ENCODE measurements around the gene CWF19L2. TPM values are rescaled to one million over a fixed set of nuclear protein-coding genes. Genes with fewer than 3 reads are reported as not detected.
"Not testable (repeated sequence)": the region's sequence is repeated elsewhere in the genome, so short reads cannot be mapped to it uniquely, and the experiment has no call there.

CWF19L2 gene
- total RNA-seq, 1 donor from 2014 or later: 36.3 TPM

- no peak overlapping the region for H3K27ac Mint-ChIP-seq
Measured at GRCh38 chr11:107405260-107405659, 52.4 kb downstream of the CWF19L2 start.

DNA sequence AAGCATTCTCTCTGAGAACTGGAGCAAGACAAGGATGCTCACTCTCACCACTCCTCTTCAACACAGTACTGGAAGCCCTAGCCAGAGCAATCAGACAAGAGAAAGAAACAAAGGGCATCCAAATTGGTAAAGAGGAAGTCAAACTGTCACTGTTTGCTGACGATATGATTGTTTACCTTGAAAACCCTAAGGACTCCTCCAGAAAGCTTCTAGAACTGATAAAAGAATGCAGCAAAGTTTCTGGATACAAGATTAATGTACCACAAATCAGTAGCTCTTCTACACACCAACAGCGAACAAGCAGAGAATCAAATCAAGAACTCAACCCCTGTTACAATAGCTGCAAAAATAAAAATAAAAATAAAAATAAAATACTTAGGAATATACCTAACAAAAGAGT lies 56.5 kb downstream of the CWF19L2 start:
- not testable (repeated sequence) for H3K9me3 Mint-ChIP-seq; H2AFZ ChIP-seq (replicated peaks)
- H3K36me3 Mint-ChIP-seq: peaks cover 43% of the 10 kb centered on the region

More at GRCh38 chr11:107405260-107405659, 52.4 kb downstream of the CWF19L2 start:
- H3K36me3 Mint-ChIP-seq: peaks cover 19% of the 10 kb centered on the region
- H3K4me1 ChIP-seq: no peaks in the 10 kb centered on the region
- no peak overlapping the region for H3K4me3 ChIP-seq
- H3K9ac ChIP-seq: no peak overlapping the region
- H3K27me3 ChIP-seq: no peaks in the 10 kb centered on the region
- no peak for DNase-seq (ENCODE audit: low spot score)
- no peaks in the 10 kb centered on the region for H3K36me3 ChIP-seq
- peaks cover 5% of the 10 kb centered on the region for H3K9me3 Mint-ChIP-seq
- H3K79me2 ChIP-seq (ENCODE audit: low read depth): peaks cover 6% of the 10 kb centered on the region
- no peaks in the 10 kb centered on the region for H3F3A ChIP-seq (ENCODE audit: low read depth)
- no peak overlapping the region for H3K4me3 Mint-ChIP-seq
- no peak overlapping the region for H3K4me2 ChIP-seq
- H4K20me1 ChIP-seq (ENCODE audit: low read depth): no peaks in the 10 kb centered on the region
- H3K4me1 Mint-ChIP-seq: no peaks in the 10 kb centered on the region
- no peak for TF ChIP-seq EZH2 (IDR thresholded peaks at IDR 0.05)
- no peak for TF ChIP-seq CTCF (IDR thresholded peaks at IDR 0.05)
- no peak for TF ChIP-seq EZH2phosphoT487 (IDR thresholded peaks at IDR 0.05)
- no peaks in the 10 kb centered on the region for H3K27me3 Mint-ChIP-seq (ENCODE audit: insufficient read depth, low read depth)
- no peaks in the 10 kb centered on the region for H3K9me3 ChIP-seq (ENCODE audit: low read depth)
- H2AFZ ChIP-seq (replicated peaks): no peak overlapping the region
- no peak overlapping the region for H3K27ac ChIP-seq

GRCh38 chr11:107397357-107397756 lies 60.3 kb downstream of the CWF19L2 start:
- peaks cover 9% of the 10 kb centered on the region for H3K4me1 ChIP-seq
- no peak overlapping the region for H3K4me3 Mint-ChIP-seq
- no peaks in the 10 kb centered on the region for H4K20me1 ChIP-seq (ENCODE audit: low read depth)
- H2AFZ ChIP-seq (replicated peaks): no peak overlapping the region
- H3K9ac ChIP-seq: no peak overlapping the region
- peaks cover 10% of the 10 kb centered on the region for H3K9me3 Mint-ChIP-seq
- peak; percentile 42 for DNase-seq (ENCODE audit: low spot score)
- no peaks in the 10 kb centered on the region for H3K27me3 Mint-ChIP-seq (ENCODE audit: insufficient read depth, low read depth)
- H3K4me2 ChIP-seq: peak overlapping the region; percentile 42
- H3F3A ChIP-seq (ENCODE audit: low read depth): no peaks in the 10 kb centered on the region
- peak overlapping the region; percentile 31 for H3K27ac ChIP-seq
- H3K36me3 Mint-ChIP-seq: peaks cover 39% of the 10 kb centered on the region
- peaks cover 6% of the 10 kb centered on the region for H3K79me2 ChIP-seq (ENCODE audit: low read depth)
- peak overlapping the region; percentile 68 for H3K27ac Mint-ChIP-seq
- H3K4me1 Mint-ChIP-seq: peaks cover 3% of the 10 kb centered on the region
- no peak for TF ChIP-seq CTCF (IDR thresholded peaks at IDR 0.05)
- TF ChIP-seq EZH2 (IDR thresholded peaks at IDR 0.05): no peak
- no peak for TF ChIP-seq EZH2phosphoT487 (IDR thresholded peaks at IDR 0.05)
- no peak overlapping the region for H3K4me3 ChIP-seq
- no peaks in the 10 kb centered on the region for H3K27me3 ChIP-seq
- H3K36me3 ChIP-seq: no peaks in the 10 kb centered on the region
- H3K9me3 ChIP-seq (ENCODE audit: low read depth): no peaks in the 10 kb centered on the region

More for the DNA sequence above, 56.5 kb downstream of the CWF19L2 start:
- not testable (repeated sequence) for H3K9me3 ChIP-seq (ENCODE audit: low read depth); H3K4me1 Mint-ChIP-seq; H3K4me3 Mint-ChIP-seq; H3K27me3 ChIP-seq; H3K27ac Mint-ChIP-seq; H3K27me3 Mint-ChIP-seq (ENCODE audit: insufficient read depth, low read depth); H3K9ac ChIP-seq; H3K4me2 ChIP-seq; H3K27ac ChIP-seq; H4K20me1 ChIP-seq (ENCODE audit: low read depth); H3F3A ChIP-seq (ENCODE audit: low read depth); H3K79me2 ChIP-seq (ENCODE audit: low read depth); H3K4me3 ChIP-seq; DNase-seq (ENCODE audit: low spot score); H3K4me1 ChIP-seq; H3K36me3 ChIP-seq

DNA sequence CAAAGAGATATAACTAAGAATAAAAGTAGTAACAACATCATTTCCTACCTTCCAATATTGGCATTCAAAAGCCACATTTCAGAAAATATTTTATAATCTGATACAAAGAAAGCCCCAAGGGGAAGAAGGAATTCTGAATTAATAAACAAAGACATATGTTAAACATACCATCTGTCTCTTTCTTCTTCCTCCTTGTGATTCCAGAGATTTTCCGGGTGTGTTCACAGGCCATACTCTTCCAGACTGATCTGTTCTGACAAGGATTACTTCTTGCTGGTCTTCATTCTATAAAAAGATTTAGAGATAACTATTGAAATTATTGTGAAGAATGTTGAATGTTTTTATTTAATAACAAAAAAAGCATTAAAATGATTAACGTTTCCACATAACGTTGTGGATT lies 65.0 kb downstream of the CWF19L2 start:
- no peaks in the 10 kb centered on the region for H3K79me2 ChIP-seq (ENCODE audit: low read depth)
- no peaks in the 10 kb centered on the region for H3F3A ChIP-seq (ENCODE audit: low read depth)
- H3K36me3 ChIP-seq: no peaks in the 10 kb centered on the region
- Mint-ChIP-seq H3K27me3 (ENCODE audit: insufficient read depth, low read depth) (no peaks in the 10 kb centered on the region), H3K4me1 (peaks cover 1% of the 10 kb centered on the region), H3K9me3 (no peaks in the 10 kb centered on the region), H3K36me3 (peaks cover 30% of the 10 kb centered on the region), H3K27ac (no peak overlapping the region), H3K4me3 (no peak overlapping the region)
- no peak overlapping the region for H3K9ac ChIP-seq
- H3K9me3 ChIP-seq (ENCODE audit: low read depth): no peaks in the 10 kb centered on the region
- peaks cover 6% of the 10 kb centered on the region for H3K4me1 ChIP-seq
- no peak overlapping the region for H3K4me3 ChIP-seq
- H4K20me1 ChIP-seq (ENCODE audit: low read depth): no peaks in the 10 kb centered on the region
- TF ChIP-seq EZH2 (IDR thresholded peaks at IDR 0.05) (no peak), EZH2phosphoT487 (IDR thresholded peaks at IDR 0.05) (no peak)
- no peak overlapping the region for H2AFZ ChIP-seq (replicated peaks)
- H3K27me3 ChIP-seq: no peaks in the 10 kb centered on the region
- no peak overlapping the region for H3K27ac ChIP-seq
- no peak for DNase-seq (ENCODE audit: low spot score)
- no peak overlapping the region for H3K4me2 ChIP-seq

DNA sequence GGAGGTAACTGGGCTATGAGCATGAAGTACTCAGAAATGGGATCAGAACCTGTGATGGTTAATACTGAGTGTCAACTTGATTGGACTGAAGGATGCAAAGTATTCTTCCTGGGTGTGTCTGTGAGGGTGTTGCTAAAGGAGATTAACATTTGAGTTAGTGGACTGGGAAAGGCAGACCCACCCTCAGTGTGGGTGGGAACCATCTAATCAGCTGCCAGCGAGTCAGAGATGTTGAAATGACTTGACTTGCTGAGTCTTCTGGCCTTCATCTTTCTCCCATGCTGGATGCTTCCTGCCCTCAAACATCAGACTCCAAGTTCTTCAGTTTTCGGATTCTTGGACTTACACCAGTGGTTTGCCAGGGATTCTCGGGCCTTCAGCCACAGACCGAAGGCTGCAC lies 66.9 kb downstream of the CWF19L2 start:
- H3F3A ChIP-seq (ENCODE audit: low read depth); H4K20me1 ChIP-seq (ENCODE audit: low read depth); H3K9ac ChIP-seq; H3K27me3 Mint-ChIP-seq (ENCODE audit: insufficient read depth, low read depth); H3K9me3 Mint-ChIP-seq; H3K4me3 ChIP-seq; H3K4me2 ChIP-seq; DNase-seq (ENCODE audit: low spot score); H3K79me2 ChIP-seq (ENCODE audit: low read depth); H3K27ac ChIP-seq; H2AFZ ChIP-seq (replicated peaks); H3K27ac Mint-ChIP-seq; H3K4me3 Mint-ChIP-seq; H3K36me3 ChIP-seq; H3K4me1 ChIP-seq; H3K9me3 ChIP-seq (ENCODE audit: low read depth); H3K4me1 Mint-ChIP-seq; H3K27me3 ChIP-seq: not testable (repeated sequence)
- H3K36me3 Mint-ChIP-seq: peaks cover 26% of the 10 kb centered on the region

Data from neural progenitor cell (in vitro differentiated cells).